Caki2 (cell line): Measurements from ENCODE around the gene MMP21. TPM values are rescaled to one million over a fixed set of nuclear protein-coding genes. Genes with fewer than 3 reads are reported as not detected.

Experiments
- DNase-seq: peaks from one replicate; pipeline ENCODE4 v3.0.0-alpha.2; 2015; ENCODE audit warnings: low read depth
- in situ Hi-C: cut with HindIII; loops from 2 replicates; pipeline ENCODE4 v1.10.0; 2016; ENCODE audit warnings: low sequenced_read_pairs, low pct_unique_long_range_greater_than_20kb, mixed read lengths
- total RNA-seq: library from RNA; depleted of rRNA; stranded (reverse); fragments of >200 nt; shearing (Covaris generic); gene quantifications from 2 replicates; pipeline ENCODE4 v1.2.3, GENCODE V29; 2014; ENCODE audit warnings: low replicate concordance

MMP21 gene
- total RNA-seq, 1 experiment from 2014 or later = not detected

DNA sequence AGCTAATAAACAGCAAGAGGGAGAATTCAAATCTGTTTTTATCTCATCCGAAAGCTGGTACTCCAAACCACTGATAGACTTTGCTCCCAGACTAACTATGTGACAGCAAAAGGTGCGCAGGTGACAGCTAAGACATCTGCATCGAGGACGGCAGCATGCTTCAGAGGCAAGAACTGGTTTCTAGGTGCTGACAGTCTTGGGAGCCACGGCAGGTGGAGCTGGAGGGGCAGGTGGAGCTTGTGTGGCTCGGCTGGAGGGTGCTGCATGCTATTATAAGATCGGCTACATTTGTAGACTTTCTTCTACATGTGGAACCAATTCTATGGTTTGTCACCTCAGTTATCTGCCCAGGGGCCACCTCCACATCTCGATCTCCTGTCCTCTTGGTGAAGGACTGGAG is 21.8 kb upstream of the MMP21 start:
- in situ Hi-C loops = no loop called here
- no peak for DNase-seq

DNA sequence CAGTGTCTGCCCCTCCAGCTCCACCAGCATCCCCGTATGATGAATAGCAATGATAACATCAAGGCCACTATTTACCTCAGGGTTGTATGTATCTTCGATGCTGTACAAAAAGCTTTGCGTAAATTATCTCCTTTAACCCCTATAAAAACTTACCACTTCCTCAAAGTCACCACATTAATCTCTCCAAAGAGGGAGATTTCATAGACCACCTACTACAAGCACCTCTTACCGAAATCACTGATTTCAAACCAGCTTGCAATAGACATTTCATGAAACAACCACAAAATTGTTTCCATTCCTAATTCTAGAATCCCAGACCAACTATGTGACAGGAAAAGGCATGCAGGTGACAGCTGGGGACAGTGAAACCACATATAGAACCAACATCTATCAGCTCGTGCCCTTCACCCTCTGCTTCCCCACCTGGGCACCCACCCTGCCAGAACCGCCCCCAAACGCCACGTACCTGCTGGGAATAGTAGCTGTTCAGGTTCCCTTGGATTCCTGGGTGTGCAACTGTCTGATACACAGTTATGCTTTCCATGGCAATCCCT is 20.1 kb upstream of the MMP21 start:
- in situ Hi-C loops = no loop called here
- DNase-seq = no peak

DNA sequence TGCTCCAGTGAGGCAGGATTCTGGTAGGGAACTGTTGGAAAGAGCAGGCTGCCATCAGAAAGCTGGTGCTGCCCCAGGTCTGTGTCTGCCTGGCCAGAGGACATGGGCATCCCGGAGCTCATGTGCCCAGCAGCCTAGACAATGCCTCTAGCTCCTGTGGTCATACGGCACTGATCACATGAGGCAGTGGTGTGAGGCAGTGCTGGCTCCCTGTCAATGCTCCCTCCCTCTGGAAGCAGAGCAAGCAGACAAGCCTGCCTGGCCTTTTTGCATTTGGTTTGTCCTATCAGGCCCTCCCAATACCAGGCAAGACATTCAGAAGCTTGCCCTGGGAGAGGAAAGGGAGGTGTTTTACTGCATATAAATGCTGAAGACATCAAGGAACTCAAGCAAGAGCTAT is 19.5 kb upstream of the MMP21 start:
- in situ Hi-C loops = no loop called here
- no peak for DNase-seq

DNA sequence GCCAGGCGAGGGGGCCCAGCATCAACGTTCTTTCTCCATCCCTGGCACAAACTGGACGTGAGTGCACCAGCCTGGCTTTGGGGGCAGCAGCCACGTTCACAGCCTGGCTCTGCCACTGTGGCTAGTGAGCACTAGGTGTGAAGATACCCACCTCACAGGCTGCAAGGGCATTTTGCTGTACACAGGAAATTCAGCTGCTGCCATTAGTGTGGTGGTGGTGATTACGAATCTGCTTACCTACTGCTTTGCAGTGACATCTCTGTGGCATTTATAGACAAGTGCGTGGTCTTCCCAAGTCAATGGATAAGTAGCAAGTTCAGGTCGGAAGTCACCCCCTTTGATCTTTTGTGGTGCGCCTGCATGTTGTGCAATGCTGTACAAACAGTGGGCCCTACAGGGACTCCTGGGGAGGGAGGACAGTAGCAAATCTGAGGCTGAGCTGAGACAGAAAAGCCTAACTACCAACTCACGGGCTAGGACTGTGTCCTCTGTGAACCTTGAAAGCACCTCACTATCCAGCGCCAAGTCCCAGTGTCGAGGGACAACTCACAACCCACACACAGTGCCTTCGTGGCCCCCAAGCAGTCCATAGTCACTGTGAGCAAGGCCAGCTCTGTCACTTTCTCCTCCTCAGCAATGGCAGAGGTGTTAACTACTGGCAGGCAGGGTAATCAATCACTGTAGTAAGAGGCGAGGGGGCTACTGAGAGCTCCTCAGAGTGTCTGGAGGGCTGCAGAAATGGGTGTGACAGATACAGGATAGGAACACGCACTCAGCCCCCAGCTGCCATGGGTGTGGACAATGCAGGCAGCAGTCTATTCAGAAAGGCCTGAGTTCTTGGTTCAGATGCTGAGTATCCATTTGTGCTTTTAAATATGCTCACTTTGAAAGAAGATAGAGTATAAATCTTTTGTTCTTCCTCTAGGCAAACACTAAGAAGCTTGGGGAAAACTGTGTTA is 17.0 kb upstream of the MMP21 start:
- in situ Hi-C loops = no loop called here

DNA sequence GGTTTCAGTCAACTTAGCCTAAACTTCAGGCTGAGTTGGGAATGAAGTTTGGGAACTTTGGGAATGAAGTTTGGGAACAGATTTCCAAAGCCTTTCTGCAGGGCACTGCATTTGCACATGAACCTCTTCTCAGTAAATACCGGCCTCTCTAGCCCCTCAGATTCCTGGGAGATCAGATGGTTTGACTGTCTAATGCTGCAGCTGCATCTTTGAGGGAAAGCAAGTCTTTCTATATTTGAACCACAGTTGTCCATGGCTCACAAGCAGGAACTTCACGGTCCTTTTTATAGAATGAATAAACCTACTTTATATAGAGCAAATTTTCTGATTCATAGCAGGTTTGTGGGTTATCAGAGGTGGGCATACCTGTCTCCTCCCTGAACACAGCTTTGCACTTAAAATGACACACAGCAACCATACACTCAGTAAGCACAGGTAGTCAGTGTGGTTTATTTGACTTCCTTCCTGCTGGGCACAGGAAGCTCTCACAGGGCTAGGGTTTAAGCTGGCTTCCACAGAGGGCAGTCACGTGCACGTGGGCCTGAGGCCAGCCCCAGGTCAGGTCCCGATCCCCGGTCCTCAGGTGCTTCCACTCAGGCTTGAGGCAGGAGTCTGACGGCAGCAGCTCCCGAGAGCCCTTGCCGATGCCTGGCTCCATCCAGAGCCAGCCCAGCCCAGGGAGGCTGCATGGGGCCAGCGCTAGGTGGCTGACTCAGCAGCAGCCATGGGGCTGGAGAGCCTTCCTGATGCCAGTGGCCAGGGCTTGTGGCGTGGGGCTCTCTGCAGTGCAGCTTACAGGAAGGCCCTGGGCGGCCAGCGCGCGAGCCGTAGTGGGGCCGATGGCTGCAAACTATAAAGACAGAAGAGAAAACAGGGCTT is 12.8 kb upstream of the MMP21 start:
- in situ Hi-C loops = no loop called here
- DNase-seq = no peak

More for the DNA sequence above, 17.0 kb upstream of the MMP21 start:
- DNase-seq = no peak

DNA sequence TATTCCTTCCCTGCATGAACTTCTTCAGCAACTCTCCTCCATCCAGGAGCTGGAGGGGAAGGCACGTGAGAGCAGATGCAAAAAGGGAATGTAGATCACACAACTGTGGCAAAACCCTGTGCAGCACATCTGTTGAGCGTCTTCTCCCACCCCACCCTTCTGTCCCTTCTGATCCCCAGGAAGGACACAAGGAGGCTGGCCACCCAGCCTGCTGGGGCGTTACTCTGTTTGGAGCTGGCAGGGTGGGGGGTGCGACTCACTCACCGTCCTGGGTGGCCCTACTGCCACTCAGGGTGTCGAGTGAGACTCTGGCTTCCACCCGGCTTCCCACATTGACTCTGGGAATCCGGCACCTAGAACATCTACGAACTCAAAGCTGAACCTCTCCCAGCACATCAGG is 10.2 kb upstream of the MMP21 start:
- in situ Hi-C loops = no loop called here
- DNase-seq = no peak

DNA sequence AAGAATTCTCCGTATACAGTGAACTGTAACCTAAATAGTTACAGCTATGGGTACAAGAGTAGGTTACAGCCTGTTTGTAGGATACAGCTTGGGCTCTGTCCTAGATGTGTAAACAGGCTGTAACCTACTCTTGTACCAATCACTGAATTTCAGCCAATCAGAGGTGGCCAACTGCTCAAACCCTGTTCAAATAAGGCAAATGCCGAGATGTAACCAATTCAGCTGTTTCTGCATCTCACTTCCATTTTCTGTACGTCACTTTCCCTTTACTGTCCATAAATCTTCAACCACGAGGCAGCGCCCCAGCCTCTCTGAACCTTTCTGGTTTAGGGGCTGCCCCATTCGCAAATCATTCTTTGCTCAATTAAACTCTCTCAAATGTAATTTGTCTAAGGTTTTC is 8.3 kb upstream of the MMP21 start:
- in situ Hi-C loops = no loop called here
- no peak for DNase-seq

DNA sequence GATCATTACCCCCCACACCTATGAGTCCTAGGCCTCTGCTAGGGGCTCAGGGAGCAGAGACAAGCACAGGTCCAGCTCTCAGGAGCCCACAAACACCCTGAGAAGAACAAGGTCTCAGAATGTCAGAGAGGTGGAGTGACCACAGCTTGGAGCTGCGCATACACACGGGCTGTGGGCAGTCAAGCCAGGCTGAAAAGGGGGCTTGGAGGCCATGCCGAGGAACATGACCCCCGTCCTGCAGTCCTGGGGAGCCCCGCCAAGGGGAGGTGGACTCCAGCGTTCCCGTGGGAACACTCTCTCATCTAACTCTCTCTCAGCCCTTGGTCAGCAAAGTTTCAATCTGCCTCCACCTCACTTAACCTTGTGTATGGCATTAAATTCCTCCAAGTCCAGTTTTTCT is 7.8 kb upstream of the MMP21 start:
- no peak for DNase-seq
- in situ Hi-C loops = no loop called here

DNA sequence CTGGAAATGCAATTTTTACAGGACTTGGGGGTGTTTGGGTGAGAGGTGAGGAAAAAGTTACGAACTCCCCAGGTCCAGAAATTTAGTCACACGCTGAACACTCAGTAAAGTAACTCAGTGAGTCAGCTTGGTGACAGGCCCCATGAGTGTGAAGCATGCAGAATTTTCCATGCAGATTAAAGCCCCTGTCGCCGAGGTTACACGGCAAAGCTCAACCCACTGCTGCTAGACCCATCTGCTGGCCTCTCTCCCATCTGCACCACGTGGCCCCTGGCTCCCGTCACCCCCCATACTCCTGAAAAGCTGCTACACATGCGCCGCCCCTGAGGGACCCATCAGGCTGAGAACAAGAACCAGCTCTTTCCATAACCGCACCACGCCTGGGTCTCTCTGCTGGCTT is 7.0 kb upstream of the MMP21 start:
- in situ Hi-C loops = no loop called here

DNA sequence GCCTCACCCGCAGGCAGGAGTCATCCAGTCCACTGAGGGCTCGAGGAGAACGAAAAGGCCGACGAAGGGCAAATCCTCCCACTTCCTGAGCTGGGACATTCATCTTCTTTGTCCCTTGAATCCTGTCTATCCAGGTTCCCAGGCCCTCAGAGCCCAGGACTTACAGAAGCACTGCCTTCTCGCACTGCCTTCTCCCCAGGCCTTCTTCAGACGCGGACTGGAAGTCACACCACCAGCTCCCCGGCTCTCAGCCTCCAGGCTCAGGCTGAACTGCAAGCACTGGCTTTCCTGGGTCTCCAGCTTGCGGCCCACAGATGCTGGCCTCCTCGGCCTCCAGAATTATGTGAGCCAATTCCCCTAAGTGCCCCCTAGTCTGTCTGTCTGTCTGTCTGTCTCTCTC is 6.4 kb upstream of the MMP21 start:
- no peak for DNase-seq
- in situ Hi-C loops = no loop called here

More for the DNA sequence above, 7.0 kb upstream of the MMP21 start:
- no peak for DNase-seq

DNA sequence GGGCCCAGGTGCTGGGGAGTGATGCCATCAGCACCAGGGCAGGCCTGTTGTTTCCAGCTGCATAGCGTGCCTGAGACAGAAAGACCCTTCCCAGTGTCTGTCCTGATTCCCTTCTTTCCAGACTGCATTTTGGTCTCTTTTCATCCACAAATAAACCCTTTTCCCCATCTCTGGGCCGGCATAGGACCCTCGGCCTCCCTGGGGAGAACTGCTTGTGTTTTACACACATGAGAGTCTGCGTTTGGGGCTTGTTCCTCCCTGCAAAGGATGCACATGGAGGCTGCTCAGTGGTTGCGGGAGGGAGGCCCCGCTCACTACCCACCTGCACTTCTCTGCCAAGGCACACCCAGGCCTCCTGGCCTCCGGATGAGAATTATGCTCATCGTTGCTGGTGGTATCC is 5.8 kb upstream of the MMP21 start:
- no peak for DNase-seq
- in situ Hi-C loops = no loop called here

DNA sequence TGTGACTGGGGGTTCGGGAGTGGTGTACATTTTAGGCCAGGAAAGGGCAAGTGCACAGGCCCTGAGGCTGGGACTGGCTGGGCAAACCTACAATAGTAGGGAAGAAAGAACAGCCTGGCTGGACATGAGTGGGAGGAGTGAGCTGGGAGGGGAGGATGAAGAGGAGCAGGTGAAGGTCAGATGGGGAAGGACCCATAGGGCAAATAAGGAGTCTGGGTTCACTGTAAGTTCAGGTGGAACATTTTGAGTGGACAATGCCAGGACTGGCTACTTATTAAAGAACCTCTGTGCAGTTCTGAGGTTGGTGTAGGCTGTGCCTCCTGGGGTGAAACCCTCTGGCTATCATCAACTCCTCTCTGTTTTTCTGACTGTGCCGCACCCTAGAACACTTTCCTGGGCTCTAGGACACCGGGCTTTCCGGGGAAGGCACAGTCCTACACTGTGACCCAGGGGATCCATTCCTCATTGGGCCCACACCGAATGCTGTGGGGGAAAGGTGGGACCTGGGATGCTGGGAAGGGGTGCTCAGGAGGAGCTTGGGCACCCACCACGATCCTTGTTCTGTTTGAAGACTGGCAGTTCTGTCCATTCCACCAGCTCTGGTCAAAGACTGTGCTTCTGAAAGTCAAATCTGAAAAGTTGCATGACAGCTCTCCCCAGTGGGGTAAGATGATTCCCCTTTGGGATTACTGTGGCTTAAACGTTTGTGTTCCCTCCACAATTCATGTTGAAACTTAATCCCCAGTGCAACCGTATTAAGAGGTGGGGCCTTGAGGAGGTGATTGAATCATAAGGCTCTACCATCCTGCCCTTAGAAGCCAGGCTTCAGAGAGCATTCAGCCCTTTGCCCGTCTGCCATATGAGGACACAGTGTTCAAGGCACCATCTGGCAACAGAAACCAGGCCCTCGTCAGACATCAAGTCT is 4.0 kb upstream of the MMP21 start:
- DNase-seq = no peak
- in situ Hi-C loops = no loop called here

DNA sequence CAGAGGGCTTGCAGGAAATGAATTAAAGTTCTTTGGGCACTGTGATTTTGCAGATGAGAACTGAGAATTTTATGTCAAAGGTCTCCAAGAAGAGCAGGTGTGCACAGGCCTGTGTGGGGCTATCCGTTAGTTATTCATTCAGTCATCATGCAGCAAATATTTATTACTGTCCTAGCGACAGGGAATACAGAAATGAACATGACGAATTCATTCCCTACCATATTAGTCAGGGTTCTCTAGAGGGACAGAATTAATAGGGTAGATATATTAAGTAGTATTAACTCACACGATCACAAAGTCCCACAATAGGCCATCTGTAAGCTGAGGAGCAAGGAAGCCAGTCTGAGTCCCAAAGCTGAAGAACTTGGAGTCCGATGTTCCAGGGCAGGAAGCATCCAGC is 2.9 kb upstream of the MMP21 start:
- no peak for DNase-seq
- in situ Hi-C loops = no loop called here

DNA sequence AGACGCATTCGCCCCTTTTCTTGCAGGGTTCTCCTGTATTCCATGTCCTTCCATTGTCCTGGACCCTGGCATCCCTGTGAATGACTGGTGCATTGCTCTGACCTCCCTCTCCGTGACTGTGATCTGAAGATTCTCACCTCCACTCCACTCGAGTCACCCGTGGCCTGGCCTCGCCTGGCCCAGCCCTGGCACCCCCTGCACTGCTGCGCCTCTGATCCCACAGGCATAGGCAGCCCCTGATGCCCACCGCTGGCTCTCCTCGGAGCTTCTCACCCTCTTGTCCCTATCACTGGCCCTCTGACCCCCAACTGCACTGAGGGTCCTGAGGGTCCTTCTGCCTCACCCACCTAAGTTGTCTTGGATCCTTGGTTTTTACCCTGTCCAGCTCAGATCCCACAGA is 2.2 kb upstream of the MMP21 start:
- in situ Hi-C loops = no loop called here

DNA sequence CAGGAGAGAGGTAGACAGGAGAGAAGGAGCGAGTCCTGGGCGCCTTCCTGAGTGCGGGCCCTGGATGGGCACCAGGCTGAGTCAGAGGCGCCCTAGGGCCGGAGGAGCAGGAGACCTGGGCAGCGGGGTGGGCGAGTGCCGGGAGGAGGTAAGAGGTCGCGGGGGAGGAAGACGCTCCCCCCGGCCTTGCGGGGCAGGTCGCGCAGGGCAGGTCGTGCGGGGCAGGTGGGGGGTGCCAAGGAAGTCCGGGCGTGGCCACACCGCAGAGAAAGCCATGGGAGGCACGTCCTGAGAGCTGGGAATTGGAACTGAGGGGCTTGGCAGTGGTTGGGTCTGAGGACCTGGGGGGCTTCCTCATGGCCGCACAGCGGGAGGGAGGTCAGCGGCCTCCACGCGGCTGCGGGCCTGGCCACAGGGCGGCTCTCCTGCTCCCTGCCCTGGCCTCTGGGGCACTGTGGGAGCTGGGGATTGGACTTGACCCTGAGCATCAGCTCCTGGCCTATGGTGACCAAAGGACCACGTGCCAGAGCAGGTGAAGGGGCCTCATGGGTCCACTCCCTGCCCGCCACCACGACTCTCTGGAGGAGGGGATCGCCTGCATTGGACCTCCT is 935 bp downstream of the MMP21 start:
- in situ Hi-C loops = no loop called here

More for the DNA sequence above, 2.2 kb upstream of the MMP21 start:
- DNase-seq = no peak

DNA sequence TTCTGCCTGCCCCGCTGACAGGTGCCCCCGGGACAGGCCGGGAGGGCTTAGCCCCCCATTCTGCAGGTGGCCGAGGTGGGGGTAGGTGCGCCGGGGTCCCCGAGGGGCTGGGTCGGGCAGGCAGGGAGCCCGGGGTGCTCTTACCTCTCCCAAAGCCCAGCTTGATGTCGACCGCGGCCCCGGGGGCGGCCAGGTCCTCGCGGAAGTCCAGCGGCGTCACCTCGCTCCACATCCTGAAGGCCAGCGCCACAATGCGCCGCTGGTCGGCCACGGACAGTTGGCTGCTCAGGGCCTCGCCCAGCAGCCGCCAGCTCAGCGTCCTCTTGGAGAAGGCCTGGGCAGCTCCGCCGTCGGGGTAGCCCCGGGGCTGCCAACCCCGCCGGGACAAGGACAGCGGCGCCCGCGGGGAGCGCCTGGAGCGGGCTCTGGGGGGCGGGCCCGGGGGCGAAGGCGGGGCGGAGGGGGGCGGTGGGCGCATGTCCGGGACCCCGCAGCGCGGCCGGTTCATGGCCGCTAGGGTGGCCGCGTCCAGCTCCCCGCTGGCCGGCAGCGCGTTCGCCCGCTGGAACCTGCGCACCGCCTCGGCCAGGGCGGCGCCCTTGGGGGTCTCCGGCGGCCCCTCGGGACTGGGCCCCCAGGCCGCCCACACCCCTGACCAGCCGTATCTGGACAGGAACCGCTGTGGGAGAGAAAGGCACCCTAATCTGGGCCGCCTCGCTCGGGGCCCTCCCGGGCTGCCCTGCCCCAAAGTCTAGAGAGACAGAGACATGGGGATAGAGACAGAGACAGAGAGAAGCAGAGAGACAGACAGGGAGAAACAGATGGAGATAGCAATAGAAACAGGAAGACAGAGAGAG is 1.7 kb downstream of the MMP21 start:
- no peak for DNase-seq
- in situ Hi-C loops = no loop called here

More for the DNA sequence above, 935 bp downstream of the MMP21 start:
- DNase-seq = no peak

DNA sequence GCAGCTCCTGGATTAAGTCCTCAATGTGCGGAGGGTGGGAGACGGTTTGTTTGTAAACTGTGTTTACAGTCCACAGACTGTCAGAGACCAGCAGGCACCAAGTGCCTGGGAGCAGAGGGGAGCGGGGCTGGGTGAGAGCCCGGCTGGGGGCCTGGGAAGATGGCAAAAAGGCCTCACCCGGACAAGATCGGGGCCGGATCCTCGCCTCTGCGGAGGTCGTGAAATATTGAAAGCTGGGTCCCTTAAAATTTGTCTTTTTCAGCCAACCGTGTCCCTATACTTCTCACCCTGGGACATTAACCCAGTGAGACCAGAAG is 2.8 kb downstream of the MMP21 start:
- no peak for DNase-seq
- in situ Hi-C loops = no loop called here
